Measurements from ENCODE around the gene WSCD2. TPM values are rescaled to one million over a fixed set of nuclear protein-coding genes. Genes with fewer than 3 reads are reported as not detected.

Gene WSCD2
- polyA plus RNA-seq, 1 donor (not counting 4 experiments of a cell fraction or from before 2014, with no cell fraction given), result not detected

DNA sequence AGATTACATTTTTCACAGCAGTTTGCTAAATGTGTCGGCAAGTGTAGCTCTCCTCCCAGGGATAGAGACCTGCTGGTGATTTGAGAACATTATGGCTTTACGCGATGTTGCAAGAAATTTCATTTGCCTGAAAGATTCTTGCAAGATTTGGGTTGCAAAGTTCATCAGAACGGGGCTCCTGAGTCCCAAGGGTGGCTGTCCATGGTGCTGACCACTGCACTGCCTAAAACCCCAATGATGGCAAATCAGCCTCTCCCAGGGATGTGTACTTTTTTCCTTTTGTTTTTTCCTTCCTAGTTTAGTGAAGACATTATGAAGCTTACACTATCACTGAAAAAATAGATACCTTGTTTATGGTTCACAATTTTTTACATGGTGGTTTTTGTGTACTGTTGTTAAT is 85.4 kb downstream of the WSCD2 start:
- no peak overlapping the region for H2AFZ ChIP-seq (ENCODE audit: control insufficient read depth, low read length)
- dilution Hi-C loops (cut with MboI; ENCODE audit: extremely low pct_ligation_motif_present, low sequenced_read_pairs), result loop anchor here (5.0 kb wide), 1 partner anchor 72 kb away; no protein-coding TSS in a partner anchor
- no peaks in the 10 kb centered on the region for H3K27me3 ChIP-seq (ENCODE audit: control insufficient read depth, extremely low read depth, insufficient read depth, low read length)
- no peak overlapping the region for H3K4me3 ChIP-seq (ENCODE audit: control insufficient read depth in 2 of 3, extremely low read depth in 1 of 3, insufficient read depth in 2 of 3, low read depth in 1 of 3, low read length in 3 of 3)
- no peaks in the 10 kb centered on the region for H3K36me3 ChIP-seq (ENCODE audit: control insufficient read depth in 2 of 2, extremely low read depth in 1 of 2, insufficient read depth in 2 of 2, low read length in 2 of 2)
- H3K79me2 ChIP-seq (ENCODE audit: control insufficient read depth, insufficient read depth, low read length), result no peaks in the 10 kb centered on the region
- H3K9me1 ChIP-seq (ENCODE audit: control insufficient read depth, extremely low read depth, insufficient read depth, low read length), result no peaks in the 10 kb centered on the region
- H3K4me1 ChIP-seq (ENCODE audit: control insufficient read depth, extremely low read depth, insufficient read depth, low read length), result no peaks in the 10 kb centered on the region
- TF ChIP-seq EZH2 (IDR thresholded peaks at IDR 0.05; ENCODE audit: low read length) (no peak), CTCF (optimal IDR thresholded peaks at IDR 0.05 in 1 of 3, IDR thresholded peaks at IDR 0.05 in 1 of 3, conservative IDR thresholded peaks at IDR 0.05 in 1 of 3; ENCODE audit: extremely low read depth in 1 of 3, insufficient read depth in 2 of 3, low read length in 3 of 3) (no peak)
- no peak overlapping the region for H3K9ac ChIP-seq (ENCODE audit: control insufficient read depth, extremely low read depth, insufficient read depth, low read length)
- no peaks in the 10 kb centered on the region for H3K9me3 ChIP-seq (ENCODE audit: control insufficient read depth, low read depth, low read length)
- FAIRE-seq, result no peak
- H4K20me1 ChIP-seq (ENCODE audit: control insufficient read depth, extremely low read depth, insufficient read depth, low read length), result no peaks in the 10 kb centered on the region
- no peak for DNase-seq (ENCODE audit: low read depth, low spot score)
- no peak overlapping the region for H3K4me2 ChIP-seq (ENCODE audit: control insufficient read depth, extremely low read depth, insufficient read depth, low read depth, low read length)
- H3K27ac ChIP-seq (ENCODE audit: control insufficient read depth, insufficient read depth, low read length), result no peak overlapping the region

DNA sequence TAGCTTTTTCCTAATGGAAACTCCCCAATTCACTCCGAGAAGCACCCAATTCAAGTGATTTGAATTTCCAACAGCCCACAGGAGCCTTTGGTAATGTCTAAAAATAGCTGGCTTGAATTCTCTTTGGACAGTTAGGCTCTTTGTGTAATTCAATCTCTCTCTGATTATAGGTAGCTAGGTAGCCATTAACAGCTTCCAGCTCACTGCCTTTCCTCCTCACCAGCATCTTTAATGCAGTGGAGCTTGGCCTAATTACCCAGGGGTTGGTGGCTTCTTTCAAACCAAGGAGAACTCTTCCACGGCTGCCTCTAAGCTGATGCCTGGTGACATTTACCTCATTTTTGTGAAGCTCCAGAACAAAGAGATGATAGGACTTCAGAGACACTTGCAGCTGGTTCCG is 86.4 kb downstream of the WSCD2 start:
- no peak overlapping the region for H3K27ac ChIP-seq (ENCODE audit: control insufficient read depth, insufficient read depth, low read length)
- no peaks in the 10 kb centered on the region for H3K79me2 ChIP-seq (ENCODE audit: control insufficient read depth, insufficient read depth, low read length)
- no peak overlapping the region for H2AFZ ChIP-seq (ENCODE audit: control insufficient read depth, low read length)
- TF ChIP-seq EZH2 (IDR thresholded peaks at IDR 0.05; ENCODE audit: low read length) (no peak), CTCF (optimal IDR thresholded peaks at IDR 0.05 in 1 of 3, IDR thresholded peaks at IDR 0.05 in 1 of 3, conservative IDR thresholded peaks at IDR 0.05 in 1 of 3; ENCODE audit: extremely low read depth in 1 of 3, insufficient read depth in 2 of 3, low read length in 3 of 3) (no peak)
- H3K4me3 ChIP-seq (ENCODE audit: control insufficient read depth in 2 of 3, extremely low read depth in 1 of 3, insufficient read depth in 2 of 3, low read depth in 1 of 3, low read length in 3 of 3), result no peak overlapping the region
- no peaks in the 10 kb centered on the region for H3K9me3 ChIP-seq (ENCODE audit: control insufficient read depth, low read depth, low read length)
- no peak for DNase-seq (ENCODE audit: low read depth, low spot score)
- H4K20me1 ChIP-seq (ENCODE audit: control insufficient read depth, extremely low read depth, insufficient read depth, low read length), result no peaks in the 10 kb centered on the region
- H3K4me2 ChIP-seq (ENCODE audit: control insufficient read depth, extremely low read depth, insufficient read depth, low read depth, low read length), result no peak overlapping the region
- dilution Hi-C loops (cut with MboI; ENCODE audit: extremely low pct_ligation_motif_present, low sequenced_read_pairs), result no loop called here
- H3K9ac ChIP-seq (ENCODE audit: control insufficient read depth, extremely low read depth, insufficient read depth, low read length), result no peak overlapping the region
- H3K27me3 ChIP-seq (ENCODE audit: control insufficient read depth, extremely low read depth, insufficient read depth, low read length), result no peaks in the 10 kb centered on the region
- H3K36me3 ChIP-seq (ENCODE audit: control insufficient read depth in 2 of 2, extremely low read depth in 1 of 2, insufficient read depth in 2 of 2, low read length in 2 of 2), result no peaks in the 10 kb centered on the region
- H3K4me1 ChIP-seq (ENCODE audit: control insufficient read depth, extremely low read depth, insufficient read depth, low read length), result no peaks in the 10 kb centered on the region
- FAIRE-seq, result no peak
- H3K9me1 ChIP-seq (ENCODE audit: control insufficient read depth, extremely low read depth, insufficient read depth, low read length), result no peaks in the 10 kb centered on the region
